Measurements from ENCODE around the gene C1QTNF1.
"Not testable (repeated sequence)": the region's sequence is repeated elsewhere in the genome, so short reads cannot be mapped to it uniquely, and the experiment has no call there.

The C1QTNF1 gene

GRCh38 chr17:79026376-79027273, 2.7 kb downstream of the C1QTNF1 start:
- DNase-seq: no peak

DNA sequence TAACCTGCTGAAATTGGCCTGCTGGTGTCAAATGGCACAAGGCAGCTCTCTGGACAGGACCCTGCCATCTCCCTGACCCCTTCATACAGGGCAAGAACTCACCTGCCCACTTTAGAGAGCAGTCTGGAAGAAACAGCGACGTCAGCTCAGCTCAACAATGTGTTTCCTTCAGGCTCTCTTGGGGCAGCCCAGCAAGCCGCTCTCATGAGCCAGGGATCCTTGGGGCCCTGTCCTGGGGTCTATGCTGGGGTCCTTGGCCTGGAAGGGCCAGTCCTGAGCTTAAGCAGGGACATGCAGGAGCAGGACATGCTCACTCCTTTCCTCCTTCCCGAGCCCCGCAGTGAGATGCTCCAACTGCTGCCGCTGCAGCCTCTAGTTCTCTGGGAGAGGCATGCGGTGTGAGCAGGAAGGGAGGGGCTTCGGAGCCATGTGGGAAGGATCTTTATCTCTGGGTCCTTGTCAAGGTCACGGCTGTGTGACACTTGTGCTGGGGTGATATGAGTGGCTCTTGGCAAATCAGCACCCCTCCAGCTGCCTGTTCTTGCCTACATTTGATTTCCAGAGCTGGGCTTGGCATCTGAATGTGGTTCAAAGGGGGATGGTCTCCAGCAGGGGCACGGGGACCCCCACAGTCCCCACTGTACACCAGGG, 3.4 kb downstream of the C1QTNF1 start:
- no peak for DNase-seq

GRCh38 chr17:79027925-79028491, 4.0 kb downstream of the C1QTNF1 start:
- no peak for DNase-seq

DNA sequence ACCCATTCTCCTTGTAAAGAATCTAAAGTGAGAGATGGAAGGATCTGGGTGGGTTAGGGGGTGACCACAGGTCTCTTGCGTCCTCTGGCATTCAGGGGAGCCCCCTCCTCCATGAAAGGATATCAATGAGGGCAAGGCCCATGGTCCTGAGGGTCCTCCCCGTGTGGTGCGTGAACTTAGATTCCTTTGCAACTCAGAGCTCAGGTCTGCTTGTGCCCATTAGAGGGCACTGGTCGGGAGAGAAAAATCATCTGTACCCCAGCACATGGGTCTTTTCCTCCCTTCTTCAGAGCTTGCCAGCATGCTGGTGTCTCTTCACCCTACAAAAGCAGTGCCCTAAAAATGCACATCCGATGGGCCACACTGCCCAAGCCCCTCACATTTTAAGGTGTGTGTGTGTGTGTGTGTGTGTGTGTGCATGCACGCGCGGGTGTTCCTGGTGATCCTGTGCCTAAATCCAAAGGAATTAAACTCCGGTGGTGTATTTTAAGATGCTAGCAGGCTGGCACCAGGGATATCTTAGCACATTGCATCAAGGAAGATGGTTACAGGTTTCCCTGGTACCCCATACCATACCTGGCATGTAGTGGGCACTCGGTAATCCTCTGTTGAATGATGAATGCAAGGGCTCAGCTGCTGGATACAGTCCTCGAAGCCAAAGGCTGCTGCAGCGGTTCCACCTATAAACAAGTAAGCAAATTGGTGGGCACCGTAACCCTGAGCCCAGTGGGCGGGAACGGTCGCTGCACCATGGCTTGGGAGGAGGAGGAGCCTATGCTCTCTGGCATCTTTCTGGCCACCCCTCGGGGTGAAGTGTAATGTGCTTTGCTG, 4.7 kb downstream of the C1QTNF1 start:
- DNase-seq: no peak

DNA sequence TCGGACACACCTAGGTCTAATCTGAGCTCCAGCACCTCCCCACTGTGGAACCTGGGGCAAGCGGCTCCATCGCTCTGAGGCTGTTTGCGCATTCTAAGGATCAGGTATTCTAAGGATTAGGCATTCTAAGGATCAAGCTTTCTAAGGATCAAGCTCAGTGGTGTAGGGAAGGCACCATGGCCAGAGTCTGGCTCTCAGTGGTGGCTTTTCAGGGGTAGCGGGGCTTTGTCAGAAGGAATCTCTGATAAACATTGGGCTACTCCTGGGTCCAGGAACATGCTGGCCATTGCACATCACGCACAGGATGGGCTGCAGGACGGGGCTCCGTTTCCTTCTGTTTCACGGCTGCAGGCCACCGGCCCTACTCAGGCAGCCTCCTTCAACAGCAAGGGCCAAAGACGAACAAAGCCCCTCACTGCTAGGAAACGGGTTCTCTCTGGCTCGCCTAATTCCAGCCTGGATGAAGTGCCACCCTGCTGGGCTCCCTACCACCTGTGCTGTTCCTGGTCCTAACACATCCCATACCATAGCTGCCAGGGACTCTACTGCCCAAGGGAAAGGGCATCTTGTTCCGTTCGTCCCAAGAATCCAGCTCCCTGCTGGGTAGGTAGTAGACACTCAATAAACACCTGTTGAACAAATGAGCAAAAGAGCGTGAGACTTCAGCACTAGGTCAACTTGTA, 5.5 kb downstream of the C1QTNF1 start:
- DNase-seq: no peak

GRCh38 chr17:79030636-79031035, 6.7 kb downstream of the C1QTNF1 start:
- DNase-seq: not testable (repeated sequence)

- DNase-seq: no peak
Observed at GRCh38 chr17:79031996-79032875, 8.3 kb downstream of the C1QTNF1 start.

DNA sequence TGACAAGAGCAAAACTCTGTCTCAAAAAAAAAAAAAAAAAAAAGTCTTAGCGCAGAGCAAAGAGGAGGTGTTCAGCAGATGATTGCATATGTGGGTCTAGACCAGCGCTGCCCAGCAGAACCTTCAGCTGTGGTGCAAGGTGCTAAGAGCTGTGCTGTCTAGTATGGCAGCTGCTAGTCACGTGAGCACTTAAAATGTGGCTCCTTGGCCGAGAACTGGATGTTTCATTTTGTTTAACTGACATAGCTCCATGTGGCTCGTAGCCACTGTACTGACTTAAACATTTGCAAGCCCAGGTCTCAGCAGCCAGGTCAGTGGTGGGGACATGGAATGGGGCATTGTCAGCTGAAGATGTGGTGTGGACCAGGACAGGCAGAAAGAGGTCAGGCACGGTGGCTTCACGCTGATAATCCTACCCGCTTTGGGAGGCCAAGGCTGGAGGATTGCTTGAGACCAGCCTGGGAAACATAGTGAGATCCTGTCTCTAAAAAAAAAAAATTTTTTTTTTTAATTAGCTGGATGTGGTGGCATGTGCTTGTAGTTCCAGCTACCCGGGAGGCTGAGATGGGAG, 9.2 kb downstream of the C1QTNF1 start:
- no peak for DNase-seq

GRCh38 chr17:79033741-79034501, 10.0 kb downstream of the C1QTNF1 start:
- no peak for DNase-seq

GRCh38 chr17:79034931-79035485, 11.0 kb downstream of the C1QTNF1 start:
- no peak for DNase-seq

DNA sequence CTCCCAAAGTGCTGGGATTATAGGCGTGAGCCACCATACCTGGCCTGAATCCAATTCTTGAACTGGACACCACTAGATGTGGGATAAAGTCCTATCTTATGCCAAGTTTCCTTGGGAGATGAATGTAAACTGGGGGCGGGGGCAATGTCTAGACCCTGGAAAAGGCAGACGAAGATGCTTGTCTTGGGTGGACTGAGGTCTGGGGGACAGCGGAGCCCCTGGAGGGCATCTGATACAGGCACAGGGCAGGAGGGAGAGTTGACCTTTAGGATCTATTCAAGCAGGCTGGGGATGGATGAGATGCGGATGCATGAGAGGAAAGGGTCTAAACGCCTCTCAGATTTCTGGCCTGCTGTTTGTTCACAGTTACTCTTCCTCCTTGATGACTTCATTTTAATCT, 11.7 kb downstream of the C1QTNF1 start:
- DNase-seq: no peak

DNA sequence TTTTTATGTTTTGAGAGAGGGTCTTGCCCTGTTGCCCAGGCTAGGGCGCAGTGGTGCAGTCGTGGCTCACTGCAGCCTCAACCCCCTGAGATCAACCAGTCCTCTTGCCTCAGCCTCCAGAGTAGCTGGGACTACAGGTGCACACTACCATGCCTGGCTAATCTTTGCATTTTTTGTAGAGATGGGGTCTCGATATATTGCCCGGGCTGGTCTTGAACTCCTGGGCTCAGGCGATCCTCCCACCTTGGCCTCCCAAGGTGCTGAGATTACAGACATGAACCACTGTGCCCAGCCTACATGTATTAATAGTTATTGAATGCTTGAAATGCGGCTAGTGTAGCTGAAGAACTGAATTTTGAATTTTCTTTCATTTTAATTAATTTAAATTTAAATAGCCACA, 12.2 kb downstream of the C1QTNF1 start:
- no peak for DNase-seq

DNA sequence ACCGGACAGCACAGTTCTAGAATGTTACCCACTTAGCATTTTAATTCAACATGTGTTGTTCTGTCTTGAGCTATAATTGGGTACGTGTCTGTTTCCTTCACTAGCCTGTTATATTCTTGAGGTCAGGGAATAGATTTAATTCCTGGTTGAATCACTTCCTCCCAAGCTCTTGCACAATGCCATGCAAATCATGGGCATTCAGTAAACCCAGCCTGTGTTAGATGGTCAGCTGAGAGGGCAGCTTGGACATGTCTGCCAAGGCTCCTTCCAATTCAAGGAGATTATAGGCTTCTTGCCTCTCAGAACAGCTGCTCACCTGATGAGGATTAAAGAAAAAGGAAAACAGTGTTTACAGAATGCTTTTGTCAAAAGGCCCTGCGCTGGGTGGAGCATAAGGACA, 12.6 kb downstream of the C1QTNF1 start:
- DNase-seq: no peak

- DNase-seq: no peak
Observed at GRCh38 chr17:79038545-79039135, 14.7 kb downstream of the C1QTNF1 start.

DNA sequence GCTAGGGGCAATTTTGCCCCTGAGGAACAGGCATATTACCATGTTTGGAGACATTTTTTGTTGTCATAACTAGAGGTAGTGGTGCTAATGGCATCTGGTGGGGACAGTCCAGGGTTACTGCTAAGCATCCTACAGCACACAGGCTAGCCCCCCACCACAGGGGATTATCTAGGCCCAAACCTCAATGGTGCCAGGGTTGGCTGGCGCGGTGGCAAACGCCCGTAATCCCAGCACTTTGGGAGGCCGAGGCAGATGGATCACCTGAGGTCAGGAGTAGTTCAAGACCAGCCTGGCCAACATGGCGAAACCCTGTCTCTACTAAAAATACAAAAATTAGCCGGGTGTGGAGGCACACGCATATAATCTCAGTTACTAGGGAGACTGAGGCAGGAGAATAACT, 15.2 kb downstream of the C1QTNF1 start:
- no peak for DNase-seq

DNA sequence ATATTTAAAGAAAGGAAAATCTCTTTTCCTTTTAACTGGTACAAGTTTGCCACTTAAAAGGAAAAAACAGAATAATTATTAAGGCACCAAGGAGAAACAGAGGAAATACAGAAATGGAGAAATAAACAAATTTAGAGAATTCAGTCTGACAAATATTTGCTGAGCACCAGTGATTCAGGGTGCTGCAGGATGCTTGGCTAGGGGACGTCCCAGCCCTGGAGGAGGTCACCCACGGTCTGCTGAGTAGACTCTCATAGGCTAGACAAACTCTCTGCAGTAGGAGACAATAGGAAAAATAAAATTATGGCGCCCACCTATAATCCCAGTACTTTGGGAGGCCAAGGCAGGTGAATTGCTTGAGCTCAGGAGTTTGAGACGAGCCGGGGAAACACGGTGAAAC, 15.9 kb downstream of the C1QTNF1 start:
- DNase-seq: no peak

GRCh38 chr17:79041041-79041570, 17.1 kb downstream of the C1QTNF1 start:
- DNase-seq: no peak

DNA sequence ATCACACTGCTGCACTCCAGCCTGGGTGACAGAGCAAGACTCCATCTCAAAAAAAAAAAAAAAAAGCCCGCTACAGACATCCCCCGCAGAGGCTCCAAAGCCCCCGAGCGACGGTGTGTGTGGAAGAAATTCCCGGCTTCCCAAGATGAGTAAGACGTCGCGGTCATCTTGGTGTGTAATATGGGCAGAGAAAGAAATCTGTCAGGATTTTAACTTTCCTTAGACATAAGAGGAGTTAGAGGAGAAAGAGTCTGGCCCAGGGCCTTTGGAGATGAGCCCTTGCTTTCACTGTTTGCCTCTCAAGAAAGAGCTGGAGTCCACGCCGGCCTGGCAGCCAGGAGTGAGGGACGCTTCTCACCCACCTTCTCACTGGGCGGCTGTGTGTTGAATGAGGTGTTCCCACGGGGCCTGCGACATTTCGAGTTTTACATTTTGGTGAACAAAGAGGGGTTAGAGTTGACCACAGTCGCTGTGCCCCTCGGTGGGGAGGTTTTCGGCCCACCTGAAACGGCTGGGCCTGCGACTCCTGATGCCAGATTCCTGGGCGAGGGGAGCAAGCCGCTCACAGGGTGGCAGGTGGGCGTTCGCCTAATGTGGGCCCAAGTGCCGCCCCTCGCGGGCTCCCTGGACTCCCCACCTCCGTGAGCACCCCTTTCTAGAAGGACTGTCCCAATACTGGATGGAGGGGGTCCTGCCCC, 17.9 kb downstream of the C1QTNF1 start:
- no peak for DNase-seq

Measured in stimulated activated CD4-positive, alpha-beta T cell treated with anti-CD3 and anti-CD28 coated beads, Interleukin-4, amount 100 ng/mL, for 4 hours (primary cell).